Fibroblast of lung (primary cell): Measurements from ENCODE around the gene EMC10. TPM values are rescaled to one million over a fixed set of nuclear protein-coding genes. Genes with fewer than 3 reads are reported as not detected.
"Not testable (repeated sequence)": the region's sequence is repeated elsewhere in the genome, so short reads cannot be mapped to it uniquely, and the experiment has no call there.

Experiments
- DNase-seq, 2 donors: peaks; one replicate each; pipeline versions ENCODE4 v3.0.0 to v3.0.0-alpha.2; 2010; ENCODE audit warnings: low read depth in 2 of 2
- H2AFZ ChIP-seq: 2 replicates; pipeline ENCODE4 v1.5.1; 2012; ENCODE audit warnings: low read length, control low read depth, inconsistent platforms
- H3K27ac ChIP-seq: 2 replicates; pipeline ENCODE4 v1.5.1; 2011; ENCODE audit warnings: low read length, control low read depth; ENCODE audit not compliant: insufficient read depth
- H3K27me3 ChIP-seq: 2 replicates; pipeline ENCODE4 v1.5.1; 2011; ENCODE audit warnings: mild to moderate bottlenecking, low read length; ENCODE audit not compliant: control insufficient read depth, insufficient read depth
- H3K36me3 ChIP-seq: 2 replicates; pipeline ENCODE4 v1.5.1; 2011; ENCODE audit warnings: low read length; ENCODE audit not compliant: control insufficient read depth, insufficient read depth
- H3K4me1 ChIP-seq: 2 replicates; pipeline ENCODE4 v1.5.1; 2011; ENCODE audit warnings: low read length; ENCODE audit not compliant: control insufficient read depth, insufficient read depth; ENCODE audit errors: extremely low read depth
- H3K4me2 ChIP-seq: 2 replicates; pipeline ENCODE4 v1.5.1; 2011; ENCODE audit warnings: low read length, control low read depth; ENCODE audit not compliant: insufficient read depth; ENCODE audit errors: extremely low read depth
- H3K4me3 ChIP-seq, 4 experiments: fragments of 200-600 bp in 1 of 4; sonication (generic) in 1 of 4; replicated peaks in 1 of 4; 2 replicates each; pipeline ENCODE4 v1.5.1; 2011 to 2016; ENCODE audit warnings: low read length in 4 of 4, low read depth in 3 of 4, mild to moderate bottlenecking in 3 of 4, control low read depth in 2 of 4, inconsistent platforms in 1 of 4, mixed read lengths in 1 of 4; ENCODE audit not compliant: insufficient read depth in 1 of 4; ENCODE audit errors: control extremely low read depth in 1 of 4
- H3K79me2 ChIP-seq: 2 replicates; pipeline ENCODE4 v1.5.1; 2012; ENCODE audit warnings: mild to moderate bottlenecking, low read length, inconsistent platforms; ENCODE audit not compliant: control insufficient read depth, insufficient read depth
- H3K9ac ChIP-seq: 2 replicates; pipeline ENCODE4 v1.5.1; 2011; ENCODE audit warnings: mild to moderate bottlenecking, low read length, control low read depth; ENCODE audit not compliant: insufficient read depth
- H3K9me3 ChIP-seq: 2 replicates; pipeline ENCODE4 v1.5.1; 2012; ENCODE audit warnings: low read depth, low read length; ENCODE audit not compliant: control insufficient read depth, insufficient read depth
- H4K20me1 ChIP-seq: 2 replicates; pipeline ENCODE4 v1.5.1; 2011; ENCODE audit warnings: low read length; ENCODE audit not compliant: control insufficient read depth, insufficient read depth; ENCODE audit errors: extremely low read depth
- CTCF ChIP-seq, 2 donors: IDR thresholded peaks in 1 of 2; conservative IDR thresholded peaks in 1 of 2; 1 replicate in 1 of 2; 2 replicates in 1 of 2; pipeline ENCODE4 v1.5.1; 2011 to 2012; ENCODE audit warnings: low read length in 2 of 2, control low read depth in 1 of 2, inconsistent platforms in 1 of 2, low read depth in 1 of 2, mild to moderate bottlenecking in 1 of 2
- EZH2 ChIP-seq: IDR thresholded peaks from 2 replicates; pipeline ENCODE4 v1.5.1; 2012; ENCODE audit warnings: low read length, control low read depth, mild to moderate bottlenecking; ENCODE audit errors: missing control alignments
- polyA plus RNA-seq, 2 donors: library from polyadenylated mRNA; depleted of rRNA in 1 of 2; stranded (reverse) in 1 of 2; unstranded in 1 of 2; fragments of >200 nt; gene quantifications; 2 replicates each; pipeline ENCODE4 v1.2.1, GENCODE V29; 2011 to 2012; ENCODE audit warnings: missing spikeins in 1 of 2
- total RNA-seq: library from RNA; depleted of rRNA; stranded (reverse); fragments of >200 nt; gene quantifications from 2 replicates; pipeline ENCODE4 v1.2.1, GENCODE V29; 2014

The EMC10 gene
- total and polyA plus RNA-seq, 2 donors (not counting 1 experiment from before 2014, with no cell fraction given): 40.8 to 42.7 TPM

GRCh38 chr19:50435221-50435620, 41.1 kb upstream of the EMC10 start:
- Histone ChIP-seq H3K36me3 (no peaks in the 10 kb centered on the region), H3K79me2 (no peaks in the 10 kb centered on the region), H3K27ac (no peak overlapping the region), H3K4me2 (no peak overlapping the region), H3K9me3 (no peaks in the 10 kb centered on the region), H4K20me1 (no peaks in the 10 kb centered on the region), H2AFZ (no peak overlapping the region), H3K4me1 (no peaks in the 10 kb centered on the region), H3K9ac (no peak overlapping the region), H3K27me3 (peaks cover 16% of the 10 kb centered on the region), H3K4me3 (no peak overlapping the region)
- TF ChIP-seq EZH2 (no peak), CTCF (conservative IDR thresholded peaks at IDR 0.05 in 1 of 2, IDR thresholded peaks at IDR 0.05 in 1 of 2; ENCODE audit: low read depth in 1 of 2, low read length in 2 of 2) (no peak)
- no peak for DNase-seq

DNA sequence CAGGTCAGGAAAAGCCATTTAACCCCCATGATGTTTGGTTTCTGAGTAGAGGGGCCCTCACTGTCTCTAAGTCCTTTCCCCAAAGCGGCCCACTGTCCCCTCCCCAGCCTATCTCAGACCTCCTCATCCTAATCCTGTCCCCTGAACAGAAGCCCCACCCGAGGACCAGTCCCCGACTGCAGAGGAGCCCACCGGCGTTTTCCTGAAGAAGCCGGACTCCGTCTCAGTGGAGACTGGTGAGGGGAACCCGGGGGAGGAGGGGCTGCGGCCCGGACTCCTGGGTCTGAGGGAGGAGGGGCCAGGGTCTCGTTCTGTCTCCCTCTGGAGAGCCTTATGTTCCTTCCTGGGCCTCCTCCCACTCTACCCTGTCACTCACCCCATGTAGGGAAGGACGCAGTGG, 40.7 kb upstream of the EMC10 start:
- H3K27me3 ChIP-seq: peaks cover 14% of the 10 kb centered on the region
- H3K27ac ChIP-seq: no peak overlapping the region
- no peak overlapping the region for H2AFZ ChIP-seq
- TF ChIP-seq CTCF (conservative IDR thresholded peaks at IDR 0.05 in 1 of 2, IDR thresholded peaks at IDR 0.05 in 1 of 2; ENCODE audit: low read depth in 1 of 2, low read length in 2 of 2): no peak
- no peak for TF ChIP-seq EZH2
- H3K4me3 ChIP-seq: no peak overlapping the region
- no peaks in the 10 kb centered on the region for H3K36me3 ChIP-seq
- no peak overlapping the region for H3K9ac ChIP-seq
- no peaks in the 10 kb centered on the region for H4K20me1 ChIP-seq
- H3K79me2 ChIP-seq: no peaks in the 10 kb centered on the region
- no peak for DNase-seq
- H3K4me1 ChIP-seq: no peaks in the 10 kb centered on the region
- no peaks in the 10 kb centered on the region for H3K9me3 ChIP-seq
- no peak overlapping the region for H3K4me2 ChIP-seq

DNA sequence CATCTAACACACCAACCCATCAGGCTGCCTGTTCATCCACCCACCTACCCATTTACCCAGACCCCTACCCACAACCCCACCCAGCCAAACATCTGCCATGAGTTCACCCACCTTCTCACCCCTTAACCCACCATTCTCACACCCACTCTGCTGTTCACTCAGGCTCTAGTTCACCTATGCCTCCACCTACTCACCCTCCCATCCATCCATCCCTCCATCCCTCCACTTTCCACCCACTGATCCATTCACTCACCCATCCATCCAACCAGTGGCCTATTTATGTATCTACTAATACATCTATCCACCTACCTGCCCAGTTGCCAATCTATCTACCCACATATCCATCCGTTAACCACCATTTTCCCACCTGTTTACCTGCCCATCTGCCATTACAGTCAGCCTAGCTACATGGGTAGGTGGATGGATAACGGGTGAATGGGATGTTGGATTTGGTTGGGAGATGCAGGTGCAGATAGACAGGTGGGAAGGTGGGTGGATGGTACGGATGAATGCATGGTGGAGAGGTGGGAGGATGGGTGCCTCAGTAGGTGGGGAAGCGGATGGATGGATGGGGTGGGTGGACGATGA, 38.4 kb upstream of the EMC10 start:
- H3K4me2 ChIP-seq: no peak overlapping the region

GRCh38 chr19:50439130-50439529, 37.2 kb upstream of the EMC10 start:
- H3K4me3 ChIP-seq, H3K36me3 ChIP-seq, H3K9ac ChIP-seq, H3K27ac ChIP-seq, H3K4me1 ChIP-seq, H4K20me1 ChIP-seq, DNase-seq, H3K4me2 ChIP-seq, H2AFZ ChIP-seq, H3K9me3 ChIP-seq, H3K27me3 ChIP-seq, H3K79me2 ChIP-seq: not testable (repeated sequence)

More for the DNA sequence above, 38.4 kb upstream of the EMC10 start:
- Histone ChIP-seq H3K27me3 (peaks cover 1% of the 10 kb centered on the region), H3K27ac (no peak overlapping the region), H4K20me1 (no peaks in the 10 kb centered on the region), H3K4me3 (no peak overlapping the region), H3K79me2 (no peaks in the 10 kb centered on the region), H3K4me1 (no peaks in the 10 kb centered on the region), H3K9ac (no peak overlapping the region), H3K36me3 (no peaks in the 10 kb centered on the region), H2AFZ (no peak overlapping the region), H3K9me3 (no peaks in the 10 kb centered on the region)
- TF ChIP-seq CTCF (conservative IDR thresholded peaks at IDR 0.05 in 1 of 2, IDR thresholded peaks at IDR 0.05 in 1 of 2; ENCODE audit: low read depth in 1 of 2, low read length in 2 of 2) (no peak), EZH2 (no peak)
- DNase-seq: no peak
